ENCODE data around the gene GALNT2. TPM values are rescaled to one million over a fixed set of nuclear protein-coding genes. Genes with fewer than 3 reads are reported as not detected.

Gene GALNT2
- total and polyA plus RNA-seq, 5 donors, result 27.4 to 45.5 (median 38.8) TPM

DNA sequence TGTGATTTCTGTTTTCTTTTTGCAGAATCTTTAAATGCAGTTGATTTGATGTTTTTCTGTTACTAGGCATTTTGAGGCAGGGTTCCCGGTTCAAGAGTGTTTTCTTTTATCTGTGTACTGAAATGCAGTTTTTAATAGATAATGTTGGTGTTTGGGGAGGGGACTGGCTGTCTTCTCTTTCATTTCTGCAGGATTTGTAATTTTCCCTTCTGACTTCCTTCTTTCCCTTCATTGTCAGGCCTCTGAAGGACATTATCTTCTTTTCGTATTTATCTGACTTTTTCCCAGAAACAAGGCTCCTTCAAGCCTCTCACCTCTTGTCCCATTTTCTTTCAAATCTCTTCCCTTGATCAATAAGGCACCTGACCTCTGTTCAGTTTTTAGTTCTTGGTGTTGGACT lies 1.5 kb upstream of the GALNT2 start:
- DNase-seq, result no peak
- WGBS, result 22% methylated on average over 2 of the region's 2 CpGs
- Histone ChIP-seq H3K4me3 (ENCODE audit: low read length) (no peak overlapping the region), H3K9me3 (ENCODE audit: control insufficient read depth, low read length) (no peaks in the 10 kb centered on the region), H3K27me3 (ENCODE audit: control insufficient read depth, insufficient read depth) (no peaks in the 10 kb centered on the region), H3K27ac (ENCODE audit: low read length) (no peak overlapping the region), H3K4me1 (ENCODE audit: control insufficient read depth, insufficient read depth, low read length) (no peaks in the 10 kb centered on the region)
- intact Hi-C loops (cut with DNase I), result no loop called here
- no peak for ATAC-seq

DNA sequence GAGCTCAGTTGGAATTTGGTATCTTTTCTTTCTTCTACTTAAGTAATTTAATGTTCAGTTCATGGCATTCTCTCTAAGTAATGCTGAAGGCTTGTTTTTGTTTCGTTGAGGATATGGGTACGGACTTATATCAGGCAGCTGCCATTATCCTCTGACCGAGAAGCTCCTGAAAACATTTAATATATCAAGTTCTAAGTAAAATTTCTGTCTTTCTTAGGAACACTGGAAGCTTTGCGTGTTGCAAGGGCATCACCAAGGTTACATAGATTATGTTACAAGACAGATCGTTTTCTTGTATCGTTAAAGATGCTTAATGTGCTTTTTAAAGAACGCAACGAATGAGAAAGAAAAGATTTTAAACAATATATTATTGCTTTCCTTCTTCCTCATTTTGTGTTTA lies 1.0 kb upstream of the GALNT2 start:
- Histone ChIP-seq H3K9me3 (ENCODE audit: control insufficient read depth, low read length) (no peaks in the 10 kb centered on the region), H3K27me3 (ENCODE audit: control insufficient read depth, insufficient read depth) (no peaks in the 10 kb centered on the region), H3K4me3 (ENCODE audit: low read length) (peak overlapping the region; percentile 86), H3K4me1 (ENCODE audit: control insufficient read depth, insufficient read depth, low read length) (no peaks in the 10 kb centered on the region), H3K27ac (ENCODE audit: low read length) (no peak overlapping the region)
- ATAC-seq (no peak), DNase-seq (no peak)
- 16% methylated on average over 8 of the region's 8 CpGs for WGBS
- intact Hi-C loops (cut with DNase I), result no loop called here

DNA sequence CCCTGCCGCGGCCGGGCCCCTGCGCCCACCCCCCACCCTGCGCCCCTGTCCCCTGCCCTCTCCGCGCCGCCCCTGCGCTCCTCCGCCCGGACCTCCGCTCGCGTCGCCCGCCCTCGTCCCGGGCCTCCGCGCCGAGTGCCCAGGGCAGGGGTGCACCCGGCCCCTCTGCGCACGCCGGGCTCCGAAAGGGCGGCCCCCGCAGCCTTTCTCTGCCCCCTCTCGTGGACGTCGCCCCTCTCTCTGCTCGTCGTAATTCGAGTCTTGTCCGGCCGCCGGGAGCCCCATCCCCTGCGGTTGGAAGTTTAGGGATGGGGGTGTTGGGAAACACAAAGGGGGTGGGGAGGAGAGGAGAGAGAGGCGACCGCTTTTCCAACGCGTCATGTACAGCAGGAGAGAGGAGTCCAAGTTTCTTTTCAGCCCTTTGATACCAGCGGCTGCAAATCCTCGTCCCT lies 407 bp downstream of the GALNT2 start:
- no peaks in the 10 kb centered on the region for H3K9me3 ChIP-seq (ENCODE audit: control insufficient read depth, low read length)
- DNase-seq, result peak in 2 of 3 donors; percentile 49 to 74
- no peaks in the 10 kb centered on the region for H3K4me1 ChIP-seq (ENCODE audit: control insufficient read depth, insufficient read depth, low read length)
- WGBS, result under 1% methylated on average over 44 of the region's 44 CpGs
- H3K4me3 ChIP-seq (ENCODE audit: low read length), result peak overlapping the region; percentile 86
- intact Hi-C loops (cut with DNase I), result no loop called here
- ATAC-seq, result peak; percentile 40 to 53
- H3K27ac ChIP-seq (ENCODE audit: low read length), result peak overlapping the region; percentile 72
- H3K27me3 ChIP-seq (ENCODE audit: control insufficient read depth, insufficient read depth), result no peaks in the 10 kb centered on the region

DNA sequence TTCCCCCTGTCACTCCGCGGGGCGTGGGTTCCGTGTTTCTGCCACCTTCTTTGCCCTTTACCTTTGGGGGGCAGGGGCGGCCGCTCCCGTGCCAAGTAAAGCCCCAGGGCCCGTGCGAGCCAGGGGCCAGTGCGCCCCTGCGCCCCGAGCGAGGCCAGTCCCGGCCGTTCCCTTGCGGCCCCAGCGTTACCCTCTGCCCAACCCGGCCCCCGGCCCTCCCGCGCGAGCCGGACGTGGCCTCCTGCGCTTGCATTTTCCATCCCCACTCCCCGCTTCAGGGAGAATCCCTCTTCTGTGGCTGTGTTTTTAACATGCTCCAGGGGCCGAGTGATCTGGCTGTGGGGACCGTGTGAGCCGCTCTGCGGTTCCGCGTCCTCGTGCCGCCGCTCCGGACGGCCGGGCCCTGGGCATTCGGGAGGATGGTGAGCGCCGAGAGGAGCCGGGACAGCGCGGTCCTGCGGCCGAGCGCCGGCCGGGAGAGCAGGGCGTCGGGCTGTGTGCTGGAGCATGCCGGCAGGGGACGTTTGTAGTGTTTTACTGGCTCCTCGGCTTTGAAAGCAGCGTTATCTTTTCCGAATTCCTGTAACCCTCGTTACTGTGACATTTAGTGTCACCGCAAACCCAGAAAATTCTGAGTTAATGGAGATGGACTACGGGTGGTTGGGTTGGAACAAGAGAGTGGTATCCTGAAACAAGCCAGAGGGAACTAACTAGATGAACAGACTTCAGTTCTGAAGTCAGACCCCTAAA lies 1.0 kb downstream of the GALNT2 start:
- Histone ChIP-seq H3K27me3 (ENCODE audit: control insufficient read depth, insufficient read depth) (no peaks in the 10 kb centered on the region), H3K27ac (ENCODE audit: low read length) (peak overlapping the region; percentile 72), H3K9me3 (ENCODE audit: control insufficient read depth, low read length) (no peaks in the 10 kb centered on the region), H3K4me3 (ENCODE audit: low read length) (peak overlapping the region; percentile 86), H3K4me1 (ENCODE audit: control insufficient read depth, insufficient read depth, low read length) (no peaks in the 10 kb centered on the region)
- DNase-seq (peak; percentile 36 to 76 (median 73)), ATAC-seq (peak; percentile 56 to 68)
- intact Hi-C loops (cut with DNase I), result no loop called here
- WGBS, result under 1% methylated on average over 59 of the region's 59 CpGs

DNA sequence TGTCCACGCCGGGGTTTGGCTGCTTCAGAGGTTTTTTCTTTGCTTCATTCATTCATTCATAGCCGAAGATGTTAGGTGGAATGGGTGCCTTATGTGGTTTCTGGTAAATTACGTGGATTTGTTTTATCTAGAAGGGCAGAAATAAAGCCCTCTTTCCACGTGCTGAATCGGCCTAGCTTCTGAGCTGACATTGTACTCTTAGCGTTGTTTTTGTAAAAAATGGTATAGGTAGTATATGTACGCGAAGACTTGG lies 1.5 kb downstream of the GALNT2 start:
- Histone ChIP-seq H3K4me1 (ENCODE audit: control insufficient read depth, insufficient read depth, low read length) (peaks cover 3% of the 10 kb centered on the region), H3K27ac (ENCODE audit: low read length) (no peak overlapping the region)
- intact Hi-C loops (cut with DNase I), result no loop called here

DNA sequence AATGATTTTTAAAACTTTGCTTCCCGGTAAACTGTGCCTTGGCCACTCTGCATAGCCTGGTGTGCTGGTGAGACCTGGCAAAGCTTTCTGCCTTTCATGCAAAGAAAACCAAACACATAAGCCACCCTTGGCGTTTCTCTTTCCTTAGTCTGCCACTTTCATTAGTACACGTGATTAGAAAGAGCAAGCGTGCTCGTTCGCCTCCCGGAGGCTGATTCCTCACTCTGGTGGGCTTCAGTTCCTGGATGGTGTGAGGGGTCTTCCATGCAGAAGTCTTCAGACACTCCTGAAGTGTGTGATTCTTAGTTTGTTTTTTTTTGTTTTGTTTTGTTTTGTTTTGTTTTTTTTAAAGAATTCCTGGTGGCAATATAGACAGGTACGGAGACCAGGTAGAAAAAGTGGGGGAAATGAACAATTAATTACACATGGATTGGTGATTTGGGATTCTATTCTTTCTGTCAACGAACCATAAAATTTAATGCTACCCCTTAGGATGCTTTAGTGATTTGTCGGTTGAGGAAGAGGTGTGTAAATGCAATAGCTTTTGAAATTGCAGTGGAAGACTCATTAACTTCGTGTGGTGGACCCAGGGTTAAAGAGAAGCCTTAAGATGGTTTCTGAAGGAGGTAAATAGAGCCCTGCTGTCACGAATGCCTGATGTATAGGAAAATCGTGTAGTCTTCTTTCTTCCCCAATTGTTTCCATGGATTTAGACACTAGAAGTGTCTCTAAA lies 2.1 kb downstream of the GALNT2 start:
- Histone ChIP-seq H3K4me3 (ENCODE audit: low read length) (peak overlapping the region; percentile 86), H3K4me1 (ENCODE audit: control insufficient read depth, insufficient read depth, low read length) (peaks cover 7% of the 10 kb centered on the region), H3K27ac (ENCODE audit: low read length) (no peak overlapping the region), H3K27me3 (ENCODE audit: control insufficient read depth, insufficient read depth) (no peaks in the 10 kb centered on the region), H3K9me3 (ENCODE audit: control insufficient read depth, low read length) (no peaks in the 10 kb centered on the region)
- DNase-seq (no peak), ATAC-seq (no peak)
- WGBS, result 63% methylated on average over 13 of the region's 13 CpGs
- intact Hi-C loops (cut with DNase I), result no loop called here

More for the DNA sequence above, 1.5 kb downstream of the GALNT2 start:
- DNase-seq (no peak), ATAC-seq (no peak)
- Histone ChIP-seq H3K27me3 (ENCODE audit: control insufficient read depth, insufficient read depth) (no peaks in the 10 kb centered on the region), H3K4me3 (ENCODE audit: low read length) (peak overlapping the region; percentile 86), H3K9me3 (ENCODE audit: control insufficient read depth, low read length) (no peaks in the 10 kb centered on the region)
- 34% methylated on average over 9 of the region's 9 CpGs for WGBS

DNA sequence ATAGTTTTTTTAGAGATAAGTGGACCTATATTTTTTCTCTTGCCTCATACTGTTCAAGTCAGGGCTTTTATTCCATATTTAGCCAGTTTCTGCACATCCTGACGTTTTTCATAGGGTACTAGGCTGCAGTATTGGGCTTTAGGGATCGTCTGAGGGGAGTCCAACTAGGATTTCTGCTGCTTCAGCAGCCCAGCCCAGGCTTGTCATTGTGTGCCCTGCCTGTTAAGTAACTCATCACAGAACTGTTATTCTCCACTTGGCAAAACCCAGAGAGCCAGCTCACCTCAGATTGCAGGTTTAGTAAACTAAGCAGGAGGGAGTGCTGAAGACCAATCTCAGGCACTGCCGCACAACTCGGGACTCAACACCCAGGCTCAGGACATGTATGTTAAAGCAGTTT lies 2.8 kb downstream of the GALNT2 start:
- Histone ChIP-seq H3K4me3 (ENCODE audit: low read length) (no peak overlapping the region), H3K27me3 (ENCODE audit: control insufficient read depth, insufficient read depth) (no peaks in the 10 kb centered on the region), H3K9me3 (ENCODE audit: control insufficient read depth, low read length) (no peaks in the 10 kb centered on the region), H3K4me1 (ENCODE audit: control insufficient read depth, insufficient read depth, low read length) (peaks cover 12% of the 10 kb centered on the region), H3K27ac (ENCODE audit: low read length) (no peak overlapping the region)
- ATAC-seq (no peak), DNase-seq (no peak)
- 84% methylated on average over 4 of the region's 4 CpGs for WGBS
- intact Hi-C loops (cut with DNase I), result no loop called here

DNA sequence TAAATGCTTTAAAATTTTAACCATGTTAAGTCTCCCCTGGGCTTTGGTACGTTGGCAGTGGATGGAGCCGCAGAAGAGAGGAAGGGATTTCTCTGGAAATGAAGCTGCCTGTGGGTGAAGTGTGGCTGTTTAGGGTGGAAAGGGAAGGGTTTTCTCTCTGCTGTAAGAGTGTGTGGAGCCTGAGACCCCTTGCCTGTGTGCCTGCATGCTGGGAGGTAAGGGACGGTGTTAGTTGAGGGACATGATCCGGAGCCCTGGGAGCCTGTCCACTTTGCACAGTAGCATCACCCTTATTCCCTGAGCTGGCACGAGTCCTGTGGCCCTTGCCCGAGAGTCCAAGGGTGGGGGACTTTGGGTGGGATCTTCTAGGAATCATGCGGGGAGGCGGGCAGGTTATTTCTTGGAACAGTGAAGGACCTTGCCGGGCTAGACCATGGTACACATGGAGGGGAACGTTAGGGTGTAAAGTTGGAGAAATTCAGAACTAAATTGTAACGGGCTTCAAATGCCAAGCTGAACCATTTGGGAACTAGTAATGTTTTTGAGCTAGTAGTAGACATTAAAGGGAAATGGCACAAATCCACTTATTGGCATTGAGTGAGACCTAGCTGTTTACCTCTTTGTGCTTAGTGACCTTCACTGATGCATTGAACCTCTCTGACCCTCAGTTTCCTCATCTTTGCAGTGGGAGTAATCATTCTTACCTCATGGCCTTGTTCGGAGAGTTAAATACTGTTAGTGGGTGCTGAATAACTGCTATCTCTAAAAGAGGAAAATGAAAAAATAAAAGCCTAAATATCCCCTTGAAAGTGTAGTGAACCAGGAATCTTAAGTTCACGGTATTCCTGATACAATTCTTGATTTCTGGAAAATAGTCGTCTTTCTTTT lies 3.5 kb downstream of the GALNT2 start:
- DNase-seq, result no peak
- H3K27me3 ChIP-seq (ENCODE audit: control insufficient read depth, insufficient read depth), result no peaks in the 10 kb centered on the region
- 91% methylated on average over 14 of the region's 14 CpGs for WGBS
- peaks cover 13% of the 10 kb centered on the region for H3K4me1 ChIP-seq (ENCODE audit: control insufficient read depth, insufficient read depth, low read length)
- no peak overlapping the region for H3K27ac ChIP-seq (ENCODE audit: low read length)
- H3K9me3 ChIP-seq (ENCODE audit: control insufficient read depth, low read length), result no peaks in the 10 kb centered on the region
- intact Hi-C loops (cut with DNase I), result no loop called here
- no peak overlapping the region for H3K4me3 ChIP-seq (ENCODE audit: low read length)
- ATAC-seq, result no peak

DNA sequence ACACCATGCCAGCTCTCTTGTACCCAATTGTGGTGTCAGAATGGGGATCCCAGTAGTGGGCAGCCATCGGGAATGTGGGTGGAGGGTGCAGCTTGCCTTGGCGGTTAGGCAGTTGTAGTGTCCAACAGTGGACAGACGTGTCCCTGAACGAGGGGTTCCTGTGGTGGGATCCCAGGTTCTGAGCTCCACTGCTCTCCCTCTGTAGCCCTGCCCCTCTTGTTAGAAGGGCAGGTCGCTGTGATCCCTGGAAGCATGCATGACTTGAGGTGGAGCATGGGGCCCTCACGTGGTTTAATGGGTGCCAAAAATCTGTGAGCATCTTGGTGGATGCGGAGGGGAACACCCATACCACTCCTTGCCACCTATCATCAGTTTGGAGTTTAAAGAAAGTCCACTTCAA lies 4.3 kb downstream of the GALNT2 start:
- ATAC-seq, result no peak
- Histone ChIP-seq H3K4me1 (ENCODE audit: control insufficient read depth, insufficient read depth, low read length) (peaks cover 14% of the 10 kb centered on the region), H3K9me3 (ENCODE audit: control insufficient read depth, low read length) (no peaks in the 10 kb centered on the region), H3K4me3 (ENCODE audit: low read length) (no peak overlapping the region), H3K27ac (ENCODE audit: low read length) (no peak overlapping the region), H3K27me3 (ENCODE audit: control insufficient read depth, insufficient read depth) (no peaks in the 10 kb centered on the region)
- intact Hi-C loops (cut with DNase I), result no loop called here
- DNase-seq, result no peak
- WGBS, result 87% methylated on average over 7 of the region's 7 CpGs

DNA sequence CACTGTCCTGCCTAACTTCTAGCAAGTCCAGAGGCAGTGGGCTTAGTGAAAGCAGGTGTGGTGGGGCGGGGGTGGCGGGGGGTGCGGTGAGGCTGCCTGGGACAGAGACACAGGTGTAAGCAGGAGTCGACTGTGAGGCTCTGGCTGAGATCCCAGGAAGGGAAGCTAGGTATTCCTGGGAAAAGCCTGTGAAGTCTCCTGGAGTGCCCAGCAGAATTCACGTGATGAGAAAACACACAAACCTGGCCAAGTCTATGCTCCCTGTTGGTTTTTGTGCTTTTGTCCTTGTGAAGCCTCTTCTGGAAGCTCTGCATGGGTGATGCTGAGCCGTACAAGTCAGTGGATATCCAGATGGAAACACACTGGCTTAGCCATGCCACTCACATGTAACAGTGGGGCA lies 5.3 kb downstream of the GALNT2 start:
- DNase-seq, result no peak
- no peak for ATAC-seq
- no peak overlapping the region for H3K27ac ChIP-seq (ENCODE audit: low read length)
- intact Hi-C loops (cut with DNase I), result no loop called here
- peaks cover 16% of the 10 kb centered on the region for H3K4me1 ChIP-seq (ENCODE audit: control insufficient read depth, insufficient read depth, low read length)
- no peaks in the 10 kb centered on the region for H3K9me3 ChIP-seq (ENCODE audit: control insufficient read depth, low read length)
- H3K27me3 ChIP-seq (ENCODE audit: control insufficient read depth, insufficient read depth), result no peaks in the 10 kb centered on the region
- H3K4me3 ChIP-seq (ENCODE audit: low read length), result no peak overlapping the region
- 77% methylated on average over 6 of the region's 6 CpGs for WGBS

DNA sequence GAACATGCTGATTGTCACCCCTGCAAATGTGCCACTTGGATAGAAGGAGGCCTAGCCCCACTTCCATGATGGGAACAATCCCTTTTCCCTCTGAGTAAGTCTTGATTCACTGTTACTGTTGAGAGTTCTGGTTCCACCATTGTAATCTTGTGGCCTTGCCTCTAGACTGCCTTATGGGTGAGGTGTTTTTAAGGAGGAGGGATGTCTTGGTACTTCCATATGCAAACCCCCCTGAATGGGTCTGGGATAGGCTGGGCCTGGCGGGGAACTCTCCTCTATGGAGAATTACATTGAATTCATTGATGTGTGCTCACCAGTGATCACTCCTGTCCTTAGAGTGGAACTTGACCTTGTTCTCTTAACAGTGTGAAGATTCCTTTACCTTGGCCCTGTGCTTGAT lies 5.8 kb downstream of the GALNT2 start:
- no peak overlapping the region for H3K4me3 ChIP-seq (ENCODE audit: low read length)
- ATAC-seq (no peak), DNase-seq (no peak)
- no peaks in the 10 kb centered on the region for H3K27me3 ChIP-seq (ENCODE audit: control insufficient read depth, insufficient read depth)
- H3K9me3 ChIP-seq (ENCODE audit: control insufficient read depth, low read length), result no peaks in the 10 kb centered on the region
- 100% methylated on average over 1 of the region's 1 CpG for WGBS
- H3K27ac ChIP-seq (ENCODE audit: low read length), result no peak overlapping the region
- intact Hi-C loops (cut with DNase I), result no loop called here
- H3K4me1 ChIP-seq (ENCODE audit: control insufficient read depth, insufficient read depth, low read length), result peaks cover 16% of the 10 kb centered on the region

Measured in right cardiac atrium (tissue), 5 donors.